Natural killer cell treated with Interleukin-12 subunit alpha and Interleukin-12 subunit beta and Interleukin-15 and Interleukin-18, amount 100 ng/mL, for 72 hours (primary cell): ENCODE results near the gene C19orf44. TPM values are rescaled to one million over a fixed set of nuclear protein-coding genes. Genes with fewer than 3 reads are reported as not detected.
"Not testable (repeated sequence)": the region's sequence is repeated elsewhere in the genome, so short reads cannot be mapped to it uniquely, and the experiment has no call there.

ENCODE experiments used
- ATAC-seq, 2 donors: fragments of 150-1000 bp; cut with Tn5 transposase in 1 of 2; sonication (Bioruptor Pico), chemical (Tn5 transposase) in 1 of 2; 2 replicates each; pipeline ENCODE4 v1.10.0; 2021
- DNase-seq: peaks from one replicate; pipeline ENCODE4 v3.0.0; 2022; ENCODE audit warnings: low spot score
- H3K27ac Mint-ChIP-seq, 2 donors: 1 replicate in 1 of 2; 2 replicates in 1 of 2; pipeline ENCODE4 v1.8.0; 2022; ENCODE audit warnings: mixed read lengths in 2 of 2, mild to moderate bottlenecking in 1 of 2, moderate library complexity in 1 of 2
- H3K27me3 Mint-ChIP-seq, 2 donors: 1 replicate in 1 of 2; 2 replicates in 1 of 2; pipeline ENCODE4 v1.8.0; 2022; ENCODE audit warnings: mixed read lengths in 2 of 2
- H3K36me3 Mint-ChIP-seq: one replicate; pipeline ENCODE4 v1.8.0; 2022; ENCODE audit warnings: mixed read lengths
- H3K4me1 Mint-ChIP-seq, 2 donors: 1 replicate in 1 of 2; 2 replicates in 1 of 2; pipeline ENCODE4 v1.8.0; 2022; ENCODE audit warnings: low read depth in 2 of 2, mixed read lengths in 2 of 2, mild to moderate bottlenecking in 1 of 2
- H3K4me3 Mint-ChIP-seq: one replicate; pipeline ENCODE4 v1.8.0; 2022; ENCODE audit warnings: mixed read lengths
- H3K9me3 Mint-ChIP-seq: 2 replicates; pipeline ENCODE4 v1.8.0; 2022; ENCODE audit warnings: mixed read lengths
- total RNA-seq, 2 donors: library from RNA; stranded (reverse); gene quantifications; one replicate each; pipeline ENCODE4 v1.2.3, GENCODE V29; 2022

C19orf44 gene
- total RNA-seq, result 1 to 10 TPM; 3.3 to 7.5 TPM

GRCh38 chr19:16495982-16496612, at the start of gene C19orf44, which contains the start of gene CALR3:
Gene C19orf44, plus strand, starts transcription at chr19:16496394. Its CDS starts 4,399 bp downstream, at chr19:16500793.
Gene CALR3, minus strand, starts transcription at chr19:16496167. Its CDS starts 38 bp downstream, at chr19:16496129.
- DNase-seq (peak; percentile 99), ATAC-seq (peak; percentile 99 to 100)
- Mint-ChIP-seq H3K27me3 (no peaks in the 10 kb centered on the region), H3K36me3 (no peaks in the 10 kb centered on the region), H3K4me3 (peak within 1 kb of the TSS; percentile 91), H3K27ac (peak within 1 kb of the TSS; percentile 91 to 92), H3K4me1 (peaks cover 9 to 12% of the 10 kb centered on the region in 2 donors), H3K9me3 (no peaks in the 10 kb centered on the region)

DNA sequence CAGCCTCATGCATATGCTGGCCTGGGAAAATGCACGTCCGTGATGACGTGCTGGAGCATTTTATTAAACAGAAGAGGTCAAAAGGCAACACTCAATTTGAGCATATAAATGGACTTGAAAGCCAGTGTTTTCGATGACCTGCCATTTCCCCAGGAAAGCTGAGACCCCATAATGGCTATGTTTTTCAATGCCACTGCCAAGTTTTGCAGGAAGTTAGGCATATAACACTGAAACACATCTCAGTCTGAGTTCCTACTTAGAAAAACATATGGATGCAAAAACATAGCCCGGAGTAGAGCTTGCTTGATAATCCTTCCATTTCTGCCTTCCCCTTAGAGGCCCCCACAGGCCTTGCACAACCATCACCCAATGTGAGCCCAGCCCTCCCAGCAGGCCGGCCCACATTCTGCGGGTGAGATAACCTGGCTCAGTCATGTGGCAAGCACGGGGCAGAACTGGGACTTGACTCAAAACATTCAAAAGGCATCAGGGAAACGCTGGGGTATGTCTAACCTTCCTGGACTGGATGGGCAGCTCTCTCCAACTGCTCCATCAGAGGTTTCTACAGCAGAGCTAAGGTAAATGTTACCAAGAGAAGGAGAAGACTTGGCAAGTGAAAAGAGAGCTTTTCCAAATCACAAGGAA, 49.3 kb upstream of the C19orf44 start:
- ATAC-seq, result peak; percentile 86 to 89
- Mint-ChIP-seq H3K36me3 (peaks cover 7% of the 10 kb centered on the region), H3K4me1 (peaks cover 75 to 78% of the 10 kb centered on the region in 2 donors), H3K27me3 (no peaks in the 10 kb centered on the region), H3K4me3 (peak overlapping the region; percentile 90), H3K9me3 (peaks cover 3% of the 10 kb centered on the region), H3K27ac (peak overlapping the region; percentile 96 to 99)
- peak; percentile 93 for DNase-seq

DNA sequence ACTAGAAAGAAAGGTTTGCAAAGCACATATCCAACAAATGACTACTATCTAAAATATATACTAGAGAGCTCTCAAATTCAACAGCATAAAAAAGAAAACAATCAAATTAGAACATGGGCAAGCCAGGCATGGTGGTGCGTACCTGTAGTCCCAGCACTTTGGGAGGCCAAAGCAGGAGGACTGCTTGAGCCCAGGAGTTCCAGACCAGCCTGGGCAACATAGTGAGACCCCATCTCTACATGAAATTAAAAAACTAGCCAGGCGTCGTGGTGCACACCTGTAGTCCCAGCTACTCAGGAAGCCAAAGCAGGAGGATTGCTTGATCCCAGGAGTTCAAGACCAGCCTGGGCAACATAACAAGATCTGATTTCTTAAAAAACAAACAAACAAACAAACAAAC, 47.3 kb upstream of the C19orf44 start:
- H3K36me3 Mint-ChIP-seq, H3K9me3 Mint-ChIP-seq, H3K27me3 Mint-ChIP-seq, DNase-seq, ATAC-seq: not testable (repeated sequence)
- Mint-ChIP-seq H3K4me3 (peak overlapping the region; percentile 90), H3K27ac (peak overlapping the region; percentile 96 to 99), H3K4me1 (peaks cover 61 to 69% of the 10 kb centered on the region in 2 donors)

GRCh38 chr19:16449330-16449961, 46.7 kb upstream of the C19orf44 start:
- peaks cover 3% of the 10 kb centered on the region for H3K9me3 Mint-ChIP-seq
- peaks cover 59 to 69% of the 10 kb centered on the region in 2 donors for H3K4me1 Mint-ChIP-seq
- peak overlapping the region; percentile 96 to 99 for H3K27ac Mint-ChIP-seq
- H3K4me3 Mint-ChIP-seq, result peak overlapping the region; percentile 90
- H3K36me3 Mint-ChIP-seq, result peaks cover 7% of the 10 kb centered on the region
- peak; percentile 88 for DNase-seq
- ATAC-seq, result peak; percentile 88 to 91
- H3K27me3 Mint-ChIP-seq, result no peaks in the 10 kb centered on the region

GRCh38 chr19:16452325-16452724, 43.9 kb upstream of the C19orf44 start:
- Mint-ChIP-seq H3K27ac (peak overlapping the region in 1 of 2 donors; percentile 43), H3K4me1 (peaks cover 51 to 58% of the 10 kb centered on the region in 2 donors), H3K36me3 (peaks cover 7% of the 10 kb centered on the region), H3K4me3 (no peak overlapping the region), H3K9me3 (peaks cover 3% of the 10 kb centered on the region), H3K27me3 (no peaks in the 10 kb centered on the region)
- DNase-seq (no peak), ATAC-seq (no peak)

DNA sequence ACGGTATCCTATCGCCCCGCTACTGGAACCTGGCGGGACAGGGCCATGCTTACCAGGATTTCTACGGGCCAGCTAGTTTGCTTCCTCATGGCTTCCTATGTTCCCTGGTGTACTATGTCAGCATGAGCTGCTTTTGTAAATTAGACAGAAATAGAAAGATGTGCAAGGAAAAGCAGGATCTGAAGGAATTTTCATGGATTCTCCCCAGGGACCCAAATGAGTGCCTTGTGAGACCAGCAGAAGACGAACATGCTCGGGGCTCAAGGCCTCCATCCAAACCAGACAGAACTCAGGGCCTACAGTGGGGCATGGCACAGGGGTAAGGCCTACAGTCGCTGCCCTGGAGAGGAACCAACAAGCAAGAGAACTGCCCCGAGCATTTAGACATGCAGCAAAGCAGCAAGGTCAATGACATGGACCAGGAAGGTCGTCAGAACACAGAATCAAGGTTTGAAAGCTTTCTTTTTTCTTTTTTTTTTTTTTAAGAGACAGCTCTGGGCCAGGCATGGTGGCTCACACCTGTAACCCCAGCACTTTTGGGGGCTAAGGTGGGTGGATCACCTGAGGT, 41.8 kb upstream of the C19orf44 start:
- Mint-ChIP-seq H3K27me3 (no peaks in the 10 kb centered on the region), H3K4me1 (peaks cover 49 to 58% of the 10 kb centered on the region in 2 donors), H3K36me3 (peaks cover 5% of the 10 kb centered on the region), H3K4me3 (no peak overlapping the region), H3K9me3 (peaks cover 3% of the 10 kb centered on the region), H3K27ac (peak overlapping the region; percentile 43 to 62)
- no peak for DNase-seq
- no peak for ATAC-seq

- Mint-ChIP-seq H3K4me1 (peaks cover 48 to 58% of the 10 kb centered on the region in 2 donors), H3K36me3 (no peaks in the 10 kb centered on the region), H3K27ac (peak overlapping the region; percentile 27 to 33), H3K27me3 (no peaks in the 10 kb centered on the region), H3K9me3 (no peaks in the 10 kb centered on the region), H3K4me3 (no peak overlapping the region)
- no peak for DNase-seq
- no peak for ATAC-seq
Measured at GRCh38 chr19:16455489-16455888, 40.7 kb upstream of the C19orf44 start.

DNA sequence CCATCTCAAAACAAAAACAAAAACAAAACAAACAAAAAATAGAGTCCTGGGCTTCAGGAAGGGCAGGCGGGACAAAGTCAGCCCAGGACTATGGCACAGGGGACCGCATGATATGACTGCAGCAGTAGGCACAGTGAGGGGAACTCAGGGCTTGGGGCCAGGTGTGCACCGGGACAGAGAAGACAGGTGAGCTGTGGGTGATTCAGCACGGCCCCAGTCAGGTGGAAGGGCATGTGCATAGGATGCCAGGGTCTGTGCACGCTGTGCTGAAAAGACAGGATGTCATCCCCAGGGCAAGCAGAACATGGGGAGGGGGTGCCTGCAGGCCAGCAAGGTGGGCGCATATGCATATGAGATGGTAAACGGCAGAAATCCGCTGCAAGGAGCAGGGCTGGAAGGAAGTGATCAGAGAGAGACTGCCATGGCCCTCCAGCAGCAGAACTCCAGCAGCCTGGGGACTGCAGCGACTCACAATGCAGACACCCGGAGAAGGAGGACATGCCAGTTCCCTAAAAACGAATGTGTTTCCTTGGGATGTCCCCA, 39.5 kb upstream of the C19orf44 start:
- Mint-ChIP-seq H3K9me3 (no peaks in the 10 kb centered on the region), H3K4me3 (peak overlapping the region; percentile 59), H3K4me1 (peaks cover 49 to 56% of the 10 kb centered on the region in 2 donors), H3K27me3 (no peaks in the 10 kb centered on the region), H3K36me3 (no peaks in the 10 kb centered on the region), H3K27ac (peak overlapping the region; percentile 33 to 56)
- DNase-seq, result no peak
- ATAC-seq, result no peak

GRCh38 chr19:16457195-16457953, 38.8 kb upstream of the C19orf44 start:
- H3K4me1 Mint-ChIP-seq, result peaks cover 50 to 60% of the 10 kb centered on the region in 2 donors
- no peaks in the 10 kb centered on the region for H3K27me3 Mint-ChIP-seq
- no peaks in the 10 kb centered on the region for H3K36me3 Mint-ChIP-seq
- H3K9me3 Mint-ChIP-seq, result no peaks in the 10 kb centered on the region
- ATAC-seq (peak; percentile 34), DNase-seq (no peak)
- H3K27ac Mint-ChIP-seq, result peak overlapping the region; percentile 56 to 68
- peak overlapping the region; percentile 59 for H3K4me3 Mint-ChIP-seq

GRCh38 chr19:16457954-16458331, 38.3 kb upstream of the C19orf44 start:
- H3K36me3 Mint-ChIP-seq, result no peaks in the 10 kb centered on the region
- no peaks in the 10 kb centered on the region for H3K9me3 Mint-ChIP-seq
- peak overlapping the region; percentile 64 for H3K4me3 Mint-ChIP-seq
- ATAC-seq (no peak), DNase-seq (no peak)
- H3K4me1 Mint-ChIP-seq, result peaks cover 54 to 66% of the 10 kb centered on the region in 2 donors
- H3K27ac Mint-ChIP-seq, result peak overlapping the region; percentile 56 to 68
- no peaks in the 10 kb centered on the region for H3K27me3 Mint-ChIP-seq

GRCh38 chr19:16458391-16459341, 37.5 kb upstream of the C19orf44 start:
- peak overlapping the region; percentile 64 for H3K4me3 Mint-ChIP-seq
- H3K27ac Mint-ChIP-seq, result peak overlapping the region; percentile 56 to 68
- DNase-seq (no peak), ATAC-seq (peak; percentile 31 to 52)
- H3K27me3 Mint-ChIP-seq, result no peaks in the 10 kb centered on the region
- H3K36me3 Mint-ChIP-seq, result no peaks in the 10 kb centered on the region
- peaks cover 61 to 72% of the 10 kb centered on the region in 2 donors for H3K4me1 Mint-ChIP-seq
- H3K9me3 Mint-ChIP-seq, result no peaks in the 10 kb centered on the region

GRCh38 chr19:16459680-16460079, 36.5 kb upstream of the C19orf44 start:
- Mint-ChIP-seq H3K9me3 (no peaks in the 10 kb centered on the region), H3K27me3 (no peaks in the 10 kb centered on the region), H3K4me1 (peaks cover 63 to 72% of the 10 kb centered on the region in 2 donors), H3K36me3 (no peaks in the 10 kb centered on the region), H3K27ac (peak overlapping the region; percentile 56 to 68), H3K4me3 (no peak overlapping the region)
- DNase-seq (no peak), ATAC-seq (no peak)
